ENCODE results near the gene WDR18.
"Not testable (repeated sequence)": the region's sequence is repeated elsewhere in the genome, so short reads cannot be mapped to it uniquely, and the experiment has no call there.

The WDR18 gene

DNA sequence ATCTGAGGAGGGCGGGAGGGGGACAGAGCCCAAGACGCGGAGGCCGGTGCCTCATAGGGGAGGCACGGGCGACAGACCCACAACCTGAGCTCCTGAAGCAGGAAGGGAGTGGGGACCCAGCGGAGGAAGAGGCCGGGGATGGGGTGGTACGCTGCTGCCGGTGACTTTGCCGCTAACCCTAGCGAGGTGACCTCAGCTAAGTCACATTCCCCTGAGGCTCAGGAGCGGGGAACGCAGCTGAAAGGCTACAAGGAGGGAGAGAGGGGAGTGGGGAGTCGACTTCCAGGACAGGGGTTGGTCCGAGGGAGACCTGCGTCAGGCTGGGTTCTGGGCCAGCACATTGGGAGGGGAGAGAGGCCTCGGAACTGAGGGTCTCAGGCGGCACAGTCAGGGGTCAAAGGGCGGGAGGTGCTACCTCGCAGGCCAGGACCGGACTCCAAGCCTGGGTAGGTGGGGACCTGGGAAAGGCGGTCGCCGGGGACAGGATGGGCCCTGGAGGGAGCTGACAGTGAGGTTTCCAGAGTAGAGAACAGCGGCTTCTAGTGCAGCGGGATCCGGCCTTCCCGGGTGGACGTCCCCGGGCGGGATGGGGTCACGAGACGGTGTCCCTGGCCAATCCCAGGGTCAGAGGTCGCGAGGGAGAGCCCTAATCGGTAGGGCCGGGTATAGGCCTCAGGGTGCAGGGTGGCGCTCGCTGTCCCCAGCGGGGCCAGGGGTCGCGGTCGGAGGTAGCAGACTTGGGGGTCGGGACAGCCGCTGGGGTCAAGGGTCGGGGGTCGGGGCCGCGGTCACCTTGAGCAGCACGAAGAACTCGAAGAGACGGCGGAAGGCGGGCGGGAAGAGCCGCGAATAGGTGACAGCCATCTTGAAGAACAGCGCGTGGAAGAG lies 36.1 kb downstream of the WDR18 start:
- H3K9me3 ChIP-seq (ENCODE audit: control insufficient read depth, low read length): no peaks in the 10 kb centered on the region
- H3K4me3 ChIP-seq (ENCODE audit: low read length): peak overlapping the region; percentile 93
- peak; percentile 50 for DNase-seq (ENCODE audit: low read depth)
- no peaks in the 10 kb centered on the region for H3K36me3 ChIP-seq (ENCODE audit: control insufficient read depth, insufficient read depth, low read length, severe bottlenecking)
- peak overlapping the region; percentile 96 for H3K9ac ChIP-seq (ENCODE audit: low read length)
- no peaks in the 10 kb centered on the region for H3K27me3 ChIP-seq (replicated peaks; ENCODE audit: control insufficient read depth, insufficient read depth, low read length)
- peaks cover 43% of the 10 kb centered on the region for H3K4me1 ChIP-seq (ENCODE audit: control insufficient read depth, insufficient read depth, low read length)

GRCh38 chr19:1020868-1021425 lies 36.8 kb downstream of the WDR18 start, which contains the start of gene TMEM259:
Gene TMEM259 (minus strand): TSS chr19:1021123. CDS start chr19:1020996, 127 bp downstream.
- H3K4me1 ChIP-seq (ENCODE audit: control insufficient read depth, insufficient read depth, low read length): peaks cover 37% of the 10 kb centered on the region
- DNase-seq (ENCODE audit: low read depth): peak; percentile 99
- H3K36me3 ChIP-seq (ENCODE audit: control insufficient read depth, insufficient read depth, low read length, severe bottlenecking): no peaks in the 10 kb centered on the region
- peak within 1 kb of the TSS; percentile 96 for H3K9ac ChIP-seq (ENCODE audit: low read length)
- H3K4me3 ChIP-seq (ENCODE audit: low read length): peak within 1 kb of the TSS; percentile 93
- H3K27me3 ChIP-seq (replicated peaks; ENCODE audit: control insufficient read depth, insufficient read depth, low read length): no peaks in the 10 kb centered on the region
- no peaks in the 10 kb centered on the region for H3K9me3 ChIP-seq (ENCODE audit: control insufficient read depth, low read length)

GRCh38 chr19:1023883-1024188 lies 39.7 kb downstream of the WDR18 start:
- H3K27me3 ChIP-seq (replicated peaks; ENCODE audit: control insufficient read depth, insufficient read depth, low read length); H3K9me3 ChIP-seq (ENCODE audit: control insufficient read depth, low read length); H3K36me3 ChIP-seq (ENCODE audit: control insufficient read depth, insufficient read depth, low read length, severe bottlenecking); DNase-seq (ENCODE audit: low read depth); H3K9ac ChIP-seq (ENCODE audit: low read length); H3K4me3 ChIP-seq (ENCODE audit: low read length): not testable (repeated sequence)
- peaks cover 12% of the 10 kb centered on the region for H3K4me1 ChIP-seq (ENCODE audit: control insufficient read depth, insufficient read depth, low read length)

GRCh38 chr19:1025080-1025479 lies 40.9 kb downstream of the WDR18 start:
- peaks cover 15% of the 10 kb centered on the region for H3K4me1 ChIP-seq (ENCODE audit: control insufficient read depth, insufficient read depth, low read length)
- not testable (repeated sequence) for DNase-seq (ENCODE audit: low read depth); H3K27me3 ChIP-seq (replicated peaks; ENCODE audit: control insufficient read depth, insufficient read depth, low read length); H3K36me3 ChIP-seq (ENCODE audit: control insufficient read depth, insufficient read depth, low read length, severe bottlenecking); H3K4me3 ChIP-seq (ENCODE audit: low read length); H3K9me3 ChIP-seq (ENCODE audit: control insufficient read depth, low read length); H3K9ac ChIP-seq (ENCODE audit: low read length)

DNA sequence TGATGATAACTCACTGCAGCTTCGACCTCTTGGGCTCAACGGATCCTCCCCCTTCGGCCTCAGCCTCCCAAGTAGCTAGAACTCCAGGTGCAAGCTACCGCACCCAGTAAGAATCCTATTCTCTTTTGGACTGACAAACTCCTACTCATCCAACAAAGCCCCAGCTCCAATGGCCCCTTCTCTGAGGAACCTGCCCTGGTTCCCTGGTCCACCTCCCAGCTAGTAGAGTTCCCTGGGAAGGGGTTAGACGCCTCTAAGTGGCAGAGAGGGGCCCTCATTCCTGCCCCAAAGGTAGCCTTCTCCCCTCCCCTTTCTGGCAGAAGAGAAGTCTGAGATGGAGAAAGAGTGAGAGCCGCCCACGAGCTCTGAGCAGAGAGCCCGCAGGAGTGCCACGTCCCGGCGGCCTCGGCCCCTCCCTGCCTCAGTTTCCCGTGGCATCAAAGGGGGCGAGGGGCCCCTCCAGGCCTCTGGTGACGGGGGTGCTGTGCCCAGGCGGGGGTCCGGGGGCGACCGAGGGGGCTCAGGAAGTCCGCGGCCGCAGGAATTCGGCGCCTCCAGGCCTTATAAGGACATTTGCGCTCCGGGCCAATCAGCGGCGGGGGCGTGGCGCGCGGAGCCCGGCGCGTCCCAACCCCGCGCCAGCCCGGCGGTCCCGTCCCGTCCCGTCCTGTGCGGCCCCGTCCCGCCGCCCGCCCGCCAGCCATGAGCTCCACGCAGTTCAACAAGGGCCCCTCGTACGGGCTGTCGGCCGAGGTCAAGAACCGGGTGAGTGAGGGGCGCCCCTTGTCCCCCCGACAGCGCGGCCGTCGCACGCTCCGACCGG lies 42.0 kb downstream of the WDR18 start, which contains the start of gene CNN2:
CNN2 (plus strand) TSS at position 649 of the 823 bp plus-strand sequence; CDS start at position 703, 54 bp downstream.
- H3K9me3 ChIP-seq (ENCODE audit: control insufficient read depth, low read length): no peaks in the 10 kb centered on the region
- peak; percentile 93 for DNase-seq (ENCODE audit: low read depth)
- peak within 1 kb of the TSS; percentile 99 for H3K4me3 ChIP-seq (ENCODE audit: low read length)
- H3K36me3 ChIP-seq (ENCODE audit: control insufficient read depth, insufficient read depth, low read length, severe bottlenecking): peaks cover 5% of the 10 kb centered on the region
- H3K9ac ChIP-seq (ENCODE audit: low read length): peak within 1 kb of the TSS; percentile 100
- no peaks in the 10 kb centered on the region for H3K27me3 ChIP-seq (replicated peaks; ENCODE audit: control insufficient read depth, insufficient read depth, low read length)
- peaks cover 16% of the 10 kb centered on the region for H3K4me1 ChIP-seq (ENCODE audit: control insufficient read depth, insufficient read depth, low read length)

GRCh38 chr19:1026783-1027649 lies 42.9 kb downstream of the WDR18 start:
- DNase-seq (ENCODE audit: low read depth): peak; percentile 48
- no peaks in the 10 kb centered on the region for H3K27me3 ChIP-seq (replicated peaks; ENCODE audit: control insufficient read depth, insufficient read depth, low read length)
- H3K9me3 ChIP-seq (ENCODE audit: control insufficient read depth, low read length): no peaks in the 10 kb centered on the region
- peak overlapping the region; percentile 99 for H3K4me3 ChIP-seq (ENCODE audit: low read length)
- H3K36me3 ChIP-seq (ENCODE audit: control insufficient read depth, insufficient read depth, low read length, severe bottlenecking): peaks cover 9% of the 10 kb centered on the region
- H3K9ac ChIP-seq (ENCODE audit: low read length): peak overlapping the region; percentile 100
- H3K4me1 ChIP-seq (ENCODE audit: control insufficient read depth, insufficient read depth, low read length): peaks cover 16% of the 10 kb centered on the region

DNA sequence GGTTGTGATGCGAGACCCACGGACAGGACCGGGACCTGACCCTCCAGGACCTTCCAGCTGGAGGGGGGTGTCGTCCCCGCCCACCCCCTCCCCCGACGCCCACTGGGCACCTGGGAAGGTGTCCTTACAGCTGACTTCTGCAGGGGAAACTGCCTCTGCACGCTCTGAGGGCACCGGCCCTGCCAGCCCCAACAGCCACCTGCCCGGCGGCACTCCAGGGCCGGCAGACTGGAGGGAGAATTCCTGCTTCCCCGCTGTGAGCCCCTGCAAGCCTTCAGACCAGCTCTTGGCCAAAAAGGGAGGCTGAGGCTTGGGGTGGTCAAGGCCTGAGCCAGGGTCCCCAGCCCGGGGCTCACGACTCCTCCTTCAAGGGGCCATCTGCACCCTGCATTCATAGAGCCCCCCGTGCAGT lies 43.5 kb downstream of the WDR18 start:
- Histone ChIP-seq H3K9me3 (ENCODE audit: control insufficient read depth, low read length) (no peaks in the 10 kb centered on the region), H3K36me3 (ENCODE audit: control insufficient read depth, insufficient read depth, low read length, severe bottlenecking) (peaks cover 16% of the 10 kb centered on the region), H3K4me3 (ENCODE audit: low read length) (peak overlapping the region; percentile 99), H3K4me1 (ENCODE audit: control insufficient read depth, insufficient read depth, low read length) (peaks cover 16% of the 10 kb centered on the region), H3K9ac (ENCODE audit: low read length) (peak overlapping the region; percentile 100), H3K27me3 (replicated peaks; ENCODE audit: control insufficient read depth, insufficient read depth, low read length) (no peaks in the 10 kb centered on the region)
- peak; percentile 36 for DNase-seq (ENCODE audit: low read depth)

- DNase-seq (ENCODE audit: low read depth): peak; percentile 98
- Histone ChIP-seq H3K36me3 (ENCODE audit: control insufficient read depth, insufficient read depth, low read length, severe bottlenecking) (peaks cover 22% of the 10 kb centered on the region), H3K9ac (ENCODE audit: low read length) (peak overlapping the region; percentile 100), H3K27me3 (replicated peaks; ENCODE audit: control insufficient read depth, insufficient read depth, low read length) (no peaks in the 10 kb centered on the region), H3K4me1 (ENCODE audit: control insufficient read depth, insufficient read depth, low read length) (peaks cover 13% of the 10 kb centered on the region), H3K4me3 (ENCODE audit: low read length) (peak overlapping the region; percentile 99), H3K9me3 (ENCODE audit: control insufficient read depth, low read length) (no peaks in the 10 kb centered on the region)
These were observed 44.1 kb downstream of the WDR18 start for GRCh38 chr19:1028062-1028926.

GRCh38 chr19:1032264-1032867 lies 48.2 kb downstream of the WDR18 start:
- no peak overlapping the region for H3K9ac ChIP-seq (ENCODE audit: low read length)
- DNase-seq (ENCODE audit: low read depth): no peak
- H3K36me3 ChIP-seq (ENCODE audit: control insufficient read depth, insufficient read depth, low read length, severe bottlenecking): peaks cover 42% of the 10 kb centered on the region
- peaks cover 13% of the 10 kb centered on the region for H3K4me1 ChIP-seq (ENCODE audit: control insufficient read depth, insufficient read depth, low read length)
- no peaks in the 10 kb centered on the region for H3K9me3 ChIP-seq (ENCODE audit: control insufficient read depth, low read length)
- no peak overlapping the region for H3K4me3 ChIP-seq (ENCODE audit: low read length)
- H3K27me3 ChIP-seq (replicated peaks; ENCODE audit: control insufficient read depth, insufficient read depth, low read length): no peaks in the 10 kb centered on the region
